GM19025 (cell line): ENCODE measurements around the gene MFF.

Source experiments
- ATAC-seq: cut with Tn5 transposase; IDR thresholded peaks from one replicate; pipeline ENCODE4 v1.9.1; 2021; ENCODE audit warnings: mild to moderate bottlenecking, low read depth, moderate library complexity; ENCODE audit not compliant: unreplicated experiment

MFF gene, protein sequence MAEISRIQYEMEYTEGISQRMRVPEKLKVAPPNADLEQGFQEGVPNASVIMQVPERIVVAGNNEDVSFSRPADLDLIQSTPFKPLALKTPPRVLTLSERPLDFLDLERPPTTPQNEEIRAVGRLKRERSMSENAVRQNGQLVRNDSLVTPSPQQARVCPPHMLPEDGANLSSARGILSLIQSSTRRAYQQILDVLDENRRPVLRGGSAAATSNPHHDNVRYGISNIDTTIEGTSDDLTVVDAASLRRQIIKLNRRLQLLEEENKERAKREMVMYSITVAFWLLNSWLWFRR

DNA sequence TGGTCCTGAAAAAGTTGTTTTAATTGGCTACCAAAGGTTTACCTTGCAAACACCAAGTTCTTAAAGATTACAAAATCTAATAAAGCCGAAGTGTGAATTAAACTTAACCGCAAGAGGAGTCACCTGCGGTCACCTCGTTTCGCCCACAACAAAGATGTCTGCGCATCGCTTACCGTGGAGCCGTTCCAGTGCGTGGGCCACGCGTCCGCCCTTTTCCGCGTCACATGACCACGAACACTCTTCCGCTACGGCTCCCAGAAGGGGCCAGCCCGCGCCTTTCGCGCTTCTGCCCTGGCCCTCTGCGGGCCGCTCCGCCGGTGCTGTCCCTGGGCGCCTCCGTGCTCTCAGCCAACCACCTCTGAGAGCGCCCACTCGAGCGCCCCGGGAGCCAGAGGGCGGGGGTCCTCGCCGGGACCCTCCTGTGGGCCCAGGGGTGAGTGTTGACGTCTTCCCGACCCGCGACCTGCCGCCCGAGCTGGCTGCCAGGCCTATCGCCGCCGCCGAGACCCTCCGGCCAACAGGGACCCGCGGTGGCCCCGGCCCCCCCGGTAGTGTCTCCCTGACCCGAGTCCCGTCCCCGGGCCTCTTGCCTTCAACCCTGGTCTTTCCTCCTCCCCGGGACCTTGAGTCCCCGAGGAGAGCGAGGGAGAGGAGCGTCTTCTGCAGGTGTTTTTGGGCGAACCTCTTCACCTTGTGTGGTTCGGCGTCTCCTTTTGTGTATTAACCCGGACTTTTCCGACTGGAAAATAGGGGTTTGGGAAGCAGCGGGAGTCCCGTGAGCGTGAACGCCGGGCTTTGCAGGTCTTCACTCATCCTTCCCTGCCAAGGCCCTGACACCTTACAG lies at the start of gene MFF:
MFF (plus strand) TSS at position 257 of the 844 bp plus-strand sequence. CDS start 5,415 bp downstream, outside the sequence.
- peak; percentile 98 for ATAC-seq

DNA sequence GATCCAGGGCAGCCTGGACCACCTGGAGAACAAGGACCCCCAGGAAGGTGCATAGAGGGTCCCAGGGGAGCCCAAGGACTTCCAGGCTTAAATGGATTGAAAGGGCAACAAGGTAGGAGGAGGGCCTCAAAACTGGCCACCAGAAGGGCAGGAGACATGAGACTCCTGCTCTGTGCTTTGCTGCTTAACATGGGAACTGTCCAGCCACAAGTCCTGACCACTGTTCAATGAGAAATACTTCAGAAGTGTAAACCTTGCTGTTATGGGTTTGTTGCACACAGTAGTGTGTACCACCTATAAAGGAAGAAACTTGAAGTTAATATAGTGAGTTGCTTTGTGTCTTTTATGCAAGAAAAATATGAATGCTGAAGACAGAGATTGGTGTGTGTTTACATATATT lies 44.2 kb upstream of the MFF start:
- ATAC-seq: no peak

DNA sequence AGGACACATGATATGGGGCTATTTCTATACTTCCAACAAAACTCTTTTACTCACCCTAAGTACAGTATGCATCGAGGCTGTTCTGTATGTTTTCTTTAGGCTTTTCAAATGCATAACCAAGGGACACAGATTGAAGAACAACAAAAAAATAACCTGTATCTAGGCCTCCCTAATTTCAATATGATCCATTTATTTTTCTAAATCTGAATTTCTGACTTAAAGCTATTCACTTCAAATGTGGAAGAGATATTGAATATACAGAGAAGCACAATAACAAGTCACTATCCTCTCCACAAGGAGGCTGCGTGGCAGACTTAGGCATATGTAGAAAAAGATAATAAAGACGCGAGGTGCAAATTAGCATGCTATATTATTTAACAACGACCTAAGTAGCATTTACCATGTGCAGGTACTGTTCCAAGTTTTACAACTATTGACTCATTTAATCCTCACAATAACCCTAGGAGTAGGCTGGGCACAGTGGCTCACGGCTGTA lies 39.3 kb upstream of the MFF start:
- ATAC-seq: no peak

DNA sequence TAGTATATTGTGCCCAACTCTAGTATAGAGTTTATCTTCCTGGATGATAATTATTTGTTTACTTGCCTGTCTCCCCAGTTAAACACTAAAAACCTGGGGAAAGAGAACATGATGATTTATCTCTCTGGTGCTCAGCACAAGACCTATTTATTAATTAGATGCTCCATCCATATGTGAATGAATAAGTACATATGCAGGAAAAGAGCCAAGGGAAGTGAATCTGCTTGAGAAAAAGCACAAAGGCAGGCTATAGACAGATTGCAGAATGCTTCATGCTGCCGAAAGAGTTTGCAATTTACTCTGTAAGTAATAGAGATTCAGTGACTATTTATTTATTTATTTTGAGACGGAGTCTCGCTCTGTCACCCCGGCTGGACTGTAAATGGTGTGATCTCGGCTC lies 37.3 kb upstream of the MFF start:
- ATAC-seq: no peak

DNA sequence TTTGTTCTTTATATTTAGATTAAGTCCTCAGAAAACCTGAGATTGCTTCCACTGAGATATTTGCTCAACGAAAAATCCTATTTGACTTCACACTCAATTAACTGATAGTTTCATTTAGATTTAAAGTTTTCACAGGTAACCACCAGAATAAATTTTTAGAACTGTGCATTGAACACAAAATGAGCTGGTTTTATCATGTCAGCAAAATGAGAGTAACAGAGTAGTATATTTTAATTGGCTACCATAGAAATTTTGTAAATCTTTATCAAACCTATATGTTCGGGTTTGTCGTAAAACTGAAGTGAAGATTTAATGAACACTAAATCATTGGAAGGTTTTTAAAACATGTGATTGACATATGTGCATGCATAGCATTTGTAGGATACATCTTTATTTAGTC lies 32.7 kb upstream of the MFF start:
- no peak for ATAC-seq

DNA sequence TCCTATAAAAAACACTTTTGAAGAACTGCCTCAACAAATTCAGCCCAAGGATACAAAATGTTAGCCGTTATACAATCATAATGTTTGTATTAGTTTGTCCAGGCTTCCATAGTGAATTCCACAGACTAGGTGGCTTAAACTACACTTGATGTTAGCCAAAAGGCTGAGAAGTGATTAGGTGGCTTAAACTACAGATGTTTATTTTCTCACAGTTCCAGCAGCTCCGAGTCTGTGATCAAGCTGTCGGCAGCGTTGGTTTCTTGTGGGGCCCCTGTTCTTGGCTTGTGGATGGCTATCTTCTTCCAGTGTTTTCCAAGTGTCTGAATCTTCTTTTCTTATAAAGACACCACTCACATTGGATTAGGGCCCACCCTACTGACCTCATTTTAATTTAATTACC lies 31.5 kb upstream of the MFF start:
- ATAC-seq: no peak

DNA sequence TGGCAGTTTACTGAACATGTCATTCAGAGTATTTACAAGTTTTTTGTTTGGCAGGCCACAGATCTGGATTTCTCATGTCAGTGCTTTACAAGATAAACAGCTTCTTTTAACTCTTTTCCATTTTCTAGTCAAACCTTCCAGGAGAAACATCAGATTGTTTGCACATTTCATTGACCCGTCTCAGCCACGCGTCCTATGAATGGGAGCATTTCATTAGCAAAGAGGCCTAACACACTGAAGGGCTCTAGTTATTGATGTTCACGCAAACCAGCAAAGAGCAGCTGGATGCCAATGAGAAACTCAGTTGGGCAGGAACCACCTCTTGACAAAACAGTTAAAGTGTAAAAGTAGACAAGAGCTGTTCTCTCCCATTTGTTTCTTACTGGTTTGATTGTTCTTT lies 29.2 kb upstream of the MFF start:
- ATAC-seq: no peak

DNA sequence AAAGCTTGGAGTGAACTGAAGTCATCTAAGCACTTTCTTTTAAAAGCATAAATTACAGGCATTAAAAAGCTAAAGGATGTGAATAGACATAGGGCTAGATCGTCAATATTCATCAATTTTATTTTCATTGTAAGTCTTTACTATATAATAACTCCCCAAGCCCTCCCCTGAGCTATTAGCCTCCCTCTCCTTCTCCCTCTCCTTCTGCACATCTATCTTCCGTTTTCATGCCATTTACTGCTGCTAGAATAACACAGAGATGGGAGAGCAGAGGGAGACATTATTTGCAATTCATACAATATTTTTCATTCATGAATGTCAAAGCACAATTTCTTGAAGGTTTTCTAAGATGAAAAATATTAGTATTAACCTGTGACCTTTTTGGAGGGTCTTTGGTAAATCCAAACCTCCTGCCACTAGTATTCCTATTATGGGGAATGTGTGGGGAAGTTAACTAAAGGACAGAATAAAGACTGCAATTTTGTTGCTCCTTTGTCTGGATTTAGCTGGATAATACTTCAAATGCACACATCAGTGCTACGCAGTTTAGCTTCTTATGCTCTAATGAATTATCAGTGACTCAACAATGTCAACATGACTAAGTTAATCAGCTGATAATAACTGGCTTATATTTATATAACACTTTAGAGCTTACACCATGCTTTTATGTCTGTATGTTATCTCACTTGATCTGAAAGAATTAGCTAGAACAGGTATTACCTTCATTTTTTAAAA lies 28.2 kb upstream of the MFF start:
- ATAC-seq: no peak

DNA sequence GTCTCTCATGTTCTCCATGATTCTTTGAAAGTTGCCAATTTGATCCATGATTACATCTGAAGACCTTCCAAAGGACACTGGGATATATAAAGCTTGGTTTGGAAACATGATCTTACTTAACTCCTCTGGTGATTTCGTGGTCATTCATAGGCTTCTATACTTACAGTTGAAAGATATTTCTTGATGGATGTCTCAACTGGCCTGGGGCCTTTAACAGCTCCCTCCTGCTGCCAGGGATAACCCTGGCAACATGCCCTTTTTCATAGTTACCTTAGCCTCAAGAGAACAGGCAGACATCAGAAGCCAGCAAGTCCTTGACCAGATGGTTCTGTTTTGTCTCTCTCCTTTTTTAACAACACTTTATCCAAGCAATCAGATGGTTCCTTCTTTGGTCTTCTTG lies 23.5 kb upstream of the MFF start:
- ATAC-seq: no peak

DNA sequence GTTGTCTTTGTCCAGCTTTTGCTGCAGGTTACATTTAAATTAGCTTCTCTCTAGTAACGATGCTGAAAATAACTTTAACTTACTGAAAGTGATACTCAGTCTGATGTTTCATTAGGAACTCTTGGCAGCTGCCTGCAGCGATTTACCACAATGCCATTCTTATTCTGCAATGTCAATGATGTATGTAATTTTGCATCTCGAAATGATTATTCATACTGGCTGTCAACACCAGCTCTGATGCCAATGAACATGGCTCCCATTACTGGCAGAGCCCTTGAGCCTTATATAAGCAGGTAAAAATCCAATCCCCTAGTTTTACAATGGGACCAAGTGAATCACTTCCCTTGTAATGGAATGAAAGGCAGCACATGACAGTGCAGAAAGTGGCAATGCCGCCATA lies 16.3 kb upstream of the MFF start:
- ATAC-seq: peak; percentile 82

DNA sequence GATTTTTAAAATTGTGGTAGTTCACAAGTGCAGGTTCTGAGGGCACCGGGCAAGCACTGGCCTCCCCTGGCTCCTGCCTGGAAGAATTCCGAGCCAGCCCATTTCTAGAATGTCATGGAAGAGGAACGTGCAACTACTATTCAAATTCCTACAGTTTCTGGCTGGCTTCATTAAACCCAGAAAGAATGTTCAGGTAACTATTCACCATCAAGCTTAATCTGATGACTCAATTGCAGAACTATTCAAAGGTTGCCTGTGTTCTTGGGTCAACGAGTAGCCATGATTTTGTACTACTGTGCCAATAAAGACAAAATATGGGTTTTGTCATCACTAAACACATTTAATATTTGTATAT lies 14.3 kb upstream of the MFF start:
- ATAC-seq: no peak

DNA sequence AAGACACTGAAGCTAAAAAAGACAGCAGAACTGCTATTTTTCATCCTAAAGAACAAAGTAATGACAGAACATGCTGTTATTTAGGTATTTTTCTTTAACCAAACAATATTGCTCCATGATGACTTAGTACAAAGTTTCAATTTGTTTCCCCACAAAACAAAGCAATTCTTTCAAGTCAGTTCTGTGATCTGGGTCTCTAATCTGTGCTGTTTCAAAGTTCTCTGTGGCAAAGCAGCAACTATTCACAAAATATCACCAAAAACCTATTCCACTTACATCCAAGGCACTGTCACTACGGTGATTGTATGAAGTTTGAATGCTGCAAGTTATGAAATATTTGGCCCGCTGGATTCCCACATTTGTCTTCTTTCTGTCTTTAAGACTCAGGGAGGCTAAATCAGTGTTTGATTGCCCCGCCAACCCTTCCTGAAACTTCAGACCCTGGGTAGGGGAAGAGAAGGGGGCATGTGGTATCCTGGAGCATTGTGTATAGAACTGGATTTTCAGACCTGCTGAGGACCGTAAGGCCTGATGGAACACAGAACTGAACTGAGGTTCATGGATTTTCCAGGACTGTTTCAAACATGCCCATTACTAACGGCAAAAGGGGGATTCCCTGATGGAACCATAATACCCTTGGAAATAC lies 13.1 kb upstream of the MFF start:
- ATAC-seq: no peak

DNA sequence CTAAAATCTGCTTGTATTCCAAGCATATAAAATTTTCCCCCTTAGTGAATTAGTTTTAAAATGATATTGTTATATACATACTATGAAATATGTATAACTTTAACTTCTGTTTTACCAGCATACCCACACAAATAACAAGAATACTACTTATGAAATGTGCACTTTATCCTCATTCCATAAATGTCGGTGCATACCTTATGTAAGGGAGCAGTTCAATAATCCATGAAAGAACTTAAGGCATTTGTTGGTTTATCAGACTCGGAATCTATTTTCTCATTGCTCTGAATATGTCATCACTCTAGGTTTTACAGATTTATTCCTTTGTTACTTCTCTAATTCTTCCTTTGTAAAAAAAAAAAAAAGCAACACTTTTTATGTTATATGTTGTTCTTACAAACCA lies 12.5 kb upstream of the MFF start:
- ATAC-seq: no peak

DNA sequence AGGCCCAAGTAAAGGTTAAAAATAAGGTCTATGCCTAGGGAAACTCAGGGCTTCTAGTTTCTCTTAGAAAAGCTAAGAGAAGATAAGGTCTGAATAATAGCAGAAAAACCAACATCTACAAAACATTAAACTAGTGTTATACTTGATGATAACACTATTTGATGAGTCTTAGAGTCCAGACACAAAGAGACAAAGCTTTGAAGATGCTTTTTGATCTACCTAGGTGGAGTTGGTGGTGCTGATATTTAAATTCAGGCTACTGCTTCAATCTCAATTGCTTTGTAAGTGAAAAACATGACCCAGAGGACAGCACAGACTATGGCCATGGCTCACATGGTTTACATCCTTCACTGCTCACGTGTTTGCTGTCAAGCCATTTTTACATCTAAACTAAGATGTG lies 11.7 kb upstream of the MFF start:
- ATAC-seq: no peak

DNA sequence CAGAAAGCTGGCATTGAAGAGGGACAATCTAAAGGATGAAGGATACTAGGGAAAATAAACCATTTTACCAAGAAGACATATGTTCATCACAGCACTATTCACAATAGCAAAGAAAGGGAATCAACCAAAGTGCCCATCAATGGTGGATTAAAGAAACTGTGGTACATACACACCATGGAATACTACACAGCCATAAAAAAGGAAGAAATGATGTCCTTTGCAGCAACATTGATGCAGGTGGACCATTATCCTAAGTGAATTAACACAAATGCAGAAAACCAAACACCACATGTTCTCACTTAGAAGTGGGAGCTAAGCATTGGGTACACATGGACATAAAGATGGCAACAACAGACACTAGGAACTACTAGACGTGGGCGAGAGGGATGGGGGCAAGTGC lies 7.2 kb upstream of the MFF start:
- no peak for ATAC-seq

DNA sequence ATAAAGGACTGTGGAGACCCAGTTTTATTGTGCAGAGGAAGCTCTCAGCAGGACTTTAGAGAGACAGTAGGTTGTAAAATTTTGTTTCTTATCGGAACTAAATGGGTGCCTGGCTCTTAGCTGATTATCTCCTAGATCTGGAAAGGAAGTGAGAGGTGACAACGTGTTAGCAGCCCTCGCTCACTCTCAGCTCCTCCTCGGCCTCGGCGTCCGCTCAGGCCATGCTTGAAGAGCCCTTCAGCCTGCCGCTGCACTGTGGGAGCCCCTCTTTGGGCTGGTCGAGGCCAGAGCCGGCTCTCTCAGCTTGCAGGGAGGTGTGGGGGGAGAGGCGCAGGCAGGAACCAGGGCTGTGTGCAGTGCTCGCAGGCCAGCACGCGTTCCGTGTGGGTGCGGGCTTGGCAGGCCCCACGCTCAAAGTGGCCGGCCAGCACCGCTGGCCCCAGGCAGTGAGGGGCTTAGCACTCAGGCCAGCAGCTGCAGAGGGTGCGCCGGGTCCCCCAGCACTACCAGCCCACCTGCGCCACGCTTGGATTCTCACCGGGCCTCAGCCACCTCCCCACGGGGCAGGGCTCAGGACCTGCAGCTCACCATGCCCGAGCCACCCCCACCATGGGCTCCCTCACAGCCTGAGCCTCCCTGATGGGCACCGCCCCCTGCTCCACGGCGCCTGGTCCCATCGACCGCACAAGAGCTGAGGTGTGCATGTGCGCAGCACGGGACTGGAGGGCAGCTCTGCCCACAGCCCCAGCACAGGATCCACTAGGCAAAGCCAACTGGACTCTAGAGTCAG lies 4.6 kb upstream of the MFF start:
- ATAC-seq: no peak

DNA sequence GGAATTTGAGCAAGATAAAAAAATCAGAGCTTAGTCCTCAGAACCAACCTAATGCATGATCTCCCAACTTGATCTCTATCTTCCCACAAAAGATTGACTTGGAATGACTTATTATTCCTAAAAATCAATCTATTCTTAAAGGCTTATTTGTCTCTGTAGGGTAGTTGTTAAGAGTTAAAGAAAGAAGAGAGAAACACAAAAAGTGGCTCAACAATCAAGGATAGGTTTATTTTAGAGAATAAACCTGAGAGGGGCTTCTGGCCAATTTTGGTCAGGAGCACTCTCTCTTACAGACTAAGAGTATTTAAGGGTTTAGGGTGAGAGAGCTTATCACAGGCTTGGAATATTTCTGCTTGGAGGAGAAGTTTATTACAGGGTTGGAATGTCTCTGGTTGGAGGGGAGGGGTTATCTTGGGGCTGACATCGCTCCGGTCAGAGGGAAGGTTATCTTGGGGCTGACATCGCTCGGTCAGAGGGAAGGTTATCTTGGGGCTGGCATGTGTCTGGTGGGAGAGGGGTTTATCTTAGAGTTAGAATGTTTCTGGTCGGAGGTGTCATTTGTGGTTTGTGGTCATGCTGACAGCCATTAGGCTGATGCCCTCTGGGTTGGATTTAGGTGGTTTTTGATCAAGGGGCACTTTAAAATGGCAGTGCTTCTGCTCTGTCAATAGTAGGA lies 2.4 kb upstream of the MFF start:
- ATAC-seq: no peak

DNA sequence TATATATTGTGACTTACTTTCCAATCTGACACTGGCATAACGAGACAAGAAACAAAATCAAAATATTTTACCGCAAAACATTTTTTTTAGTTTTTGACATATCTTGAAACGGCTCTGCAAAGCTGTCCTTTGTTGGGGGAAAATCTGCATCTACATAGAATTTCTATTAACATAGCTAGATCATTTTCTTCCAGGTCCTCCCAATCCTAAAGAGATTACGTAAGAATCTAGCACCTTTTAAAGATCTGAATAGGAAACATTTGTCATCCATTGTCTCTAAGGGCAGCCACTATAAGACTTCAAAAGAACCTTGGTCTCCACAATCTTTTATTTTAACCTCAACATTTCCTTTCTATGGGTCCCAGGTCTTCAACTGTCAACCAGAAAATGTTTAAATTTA lies 1.2 kb upstream of the MFF start:
- no peak for ATAC-seq

DNA sequence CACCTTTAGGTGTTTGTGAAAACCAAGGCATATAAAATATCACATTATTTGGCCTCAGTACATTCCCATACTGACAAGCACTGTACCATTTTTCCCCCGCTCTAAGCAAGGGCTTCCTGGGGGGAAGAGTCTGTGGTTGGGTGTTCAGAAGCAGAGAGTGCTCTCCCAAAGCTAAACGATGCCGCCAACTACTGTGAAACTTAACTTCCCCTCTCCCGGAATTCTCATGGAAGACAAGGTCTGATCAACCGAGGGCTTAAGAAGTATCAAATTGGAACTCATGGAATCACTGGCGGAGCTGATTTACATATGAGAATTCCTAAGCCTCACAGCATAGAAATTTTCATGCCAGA lies 433 bp upstream of the MFF start:
- ATAC-seq: no peak

DNA sequence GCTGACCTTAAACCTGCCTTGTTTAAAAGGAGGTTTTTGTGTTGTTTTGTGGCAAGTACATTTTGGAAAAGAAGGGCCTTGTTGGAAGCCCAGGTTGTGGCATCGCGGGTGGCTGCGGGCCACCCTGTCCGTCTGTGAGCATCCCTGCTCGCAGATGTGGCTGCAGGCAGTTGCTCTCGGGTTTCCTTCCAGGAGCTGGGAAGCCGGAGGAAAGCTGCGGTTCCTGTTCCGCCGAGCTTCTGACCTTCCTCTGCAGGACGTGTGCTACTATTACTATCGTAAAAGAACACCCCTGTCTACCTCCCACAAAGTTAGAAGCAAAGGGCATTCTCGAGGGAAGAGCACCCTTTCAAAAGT lies 766 bp downstream of the MFF start:
- ATAC-seq: no peak
